Tibial nerve (tissue), 4 donors: ENCODE data around the gene ETAA1.

Experiments used
- EP300 ChIP-seq, 2 donors: sonication (generic); formaldehyde crosslinking; IDR thresholded peaks; one replicate each; pipeline ENCODE4 v1.6.1; 2017; ENCODE audit warnings: antibody characterized with exemption in 2 of 2, mild to moderate bottlenecking in 1 of 2
- POLR2A ChIP-seq, 2 donors: fragments of 450-650 bp; IDR thresholded peaks; one replicate each; pipeline ENCODE4 v1.6.1; 2017; ENCODE audit warnings: antibody characterized with exemption in 2 of 2, mild to moderate bottlenecking in 2 of 2, moderate library complexity in 2 of 2
- TF ChIP-seq, protein P1 (sequence below), 5 experiments: fragments of 200-600 bp in 3 of 5; fragments of 450-650 bp in 2 of 5; sonication (generic) in 3 of 5; IDR thresholded peaks; one replicate each; pipeline ENCODE4 v1.5.1; 2016 to 2019; ENCODE audit warnings: antibody characterized with exemption in 5 of 5, mild to moderate bottlenecking in 3 of 5, moderate library complexity in 2 of 5

DNA sequence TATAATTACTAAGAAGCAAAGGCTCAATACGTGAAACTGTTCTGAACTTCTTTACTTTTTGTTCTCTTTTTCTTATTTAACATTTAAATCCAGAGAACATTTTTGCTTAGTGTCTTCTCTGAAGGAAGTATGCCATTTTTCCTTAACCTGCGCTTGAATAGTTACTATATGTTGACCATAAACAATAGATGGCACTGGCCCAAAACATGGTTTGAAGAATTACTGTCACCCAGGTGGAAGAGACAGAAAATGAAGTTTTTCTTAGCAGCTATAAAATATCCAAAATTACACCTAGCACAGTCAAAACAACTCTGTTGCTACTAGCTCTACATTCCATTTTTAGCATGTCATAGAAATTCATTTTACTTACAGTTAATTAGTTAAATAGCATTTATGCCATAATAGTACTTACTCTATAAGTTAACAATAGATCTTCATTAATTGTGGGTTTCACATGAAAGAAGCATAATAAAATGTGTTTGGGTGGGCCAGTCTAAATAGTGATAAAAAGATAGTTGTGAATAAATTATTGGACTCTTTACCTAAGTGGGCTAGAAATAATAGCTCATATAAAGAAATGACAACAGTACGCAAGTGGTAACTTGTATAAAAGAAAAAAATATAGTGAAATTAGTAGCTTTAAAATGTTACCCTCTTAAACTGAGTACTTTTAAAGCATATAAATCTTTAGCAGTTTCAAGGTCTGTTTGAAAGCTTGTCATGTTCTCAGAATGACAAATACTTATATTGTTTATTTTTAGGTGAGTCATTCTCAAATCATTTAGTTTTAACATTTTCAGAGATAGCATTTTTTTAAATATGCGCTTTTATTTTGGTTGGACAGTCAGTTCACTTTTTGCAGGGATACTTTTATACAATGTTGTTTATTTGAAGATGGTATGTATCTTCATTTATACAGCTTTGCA is 3.7 kb downstream of the ETAA1 start:
- TF ChIP-seq, protein P1, sequence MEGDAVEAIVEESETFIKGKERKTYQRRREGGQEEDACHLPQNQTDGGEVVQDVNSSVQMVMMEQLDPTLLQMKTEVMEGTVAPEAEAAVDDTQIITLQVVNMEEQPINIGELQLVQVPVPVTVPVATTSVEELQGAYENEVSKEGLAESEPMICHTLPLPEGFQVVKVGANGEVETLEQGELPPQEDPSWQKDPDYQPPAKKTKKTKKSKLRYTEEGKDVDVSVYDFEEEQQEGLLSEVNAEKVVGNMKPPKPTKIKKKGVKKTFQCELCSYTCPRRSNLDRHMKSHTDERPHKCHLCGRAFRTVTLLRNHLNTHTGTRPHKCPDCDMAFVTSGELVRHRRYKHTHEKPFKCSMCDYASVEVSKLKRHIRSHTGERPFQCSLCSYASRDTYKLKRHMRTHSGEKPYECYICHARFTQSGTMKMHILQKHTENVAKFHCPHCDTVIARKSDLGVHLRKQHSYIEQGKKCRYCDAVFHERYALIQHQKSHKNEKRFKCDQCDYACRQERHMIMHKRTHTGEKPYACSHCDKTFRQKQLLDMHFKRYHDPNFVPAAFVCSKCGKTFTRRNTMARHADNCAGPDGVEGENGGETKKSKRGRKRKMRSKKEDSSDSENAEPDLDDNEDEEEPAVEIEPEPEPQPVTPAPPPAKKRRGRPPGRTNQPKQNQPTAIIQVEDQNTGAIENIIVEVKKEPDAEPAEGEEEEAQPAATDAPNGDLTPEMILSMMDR (IDR thresholded peaks at IDR 0.05): no peak
- TF ChIP-seq POLR2A (IDR thresholded peaks at IDR 0.05) (no peak), EP300 (IDR thresholded peaks at IDR 0.05) (no peak)
